RWPE2 (cell line): Measurements from ENCODE around the gene SLC17A2.

Source experiments
- ATAC-seq: fragments of 200-7000 bp; cut with Tn5 transposase; 3 replicates; pipeline ENCODE4 v1.9.1; 2021; ENCODE audit warnings: low read depth
- DNase-seq: peaks from one replicate; pipeline ENCODE4 v3.0.0-alpha.2; 2020; ENCODE audit warnings: low spot score
- H3K27ac ChIP-seq: fragments of 450-650 bp; 2 replicates; pipeline ENCODE4 v1.5.1; 2017; ENCODE audit warnings: mild to moderate bottlenecking; ENCODE audit not compliant: poor library complexity, severe bottlenecking
- H3K27me3 ChIP-seq: fragments of 250-450 bp; sonication (Bioruptor Pico); 2 replicates; pipeline ENCODE4 v1.5.1; 2021; ENCODE audit warnings: mild to moderate bottlenecking, moderate library complexity; ENCODE audit not compliant: insufficient read depth, poor library complexity, severe bottlenecking
- H3K36me3 ChIP-seq: fragments of 250-450 bp; sonication (Bioruptor Pico); 2 replicates; pipeline ENCODE4 v1.5.1; 2020; ENCODE audit warnings: low read depth, mild to moderate bottlenecking, moderate library complexity
- H3K4me1 ChIP-seq: fragments of 250-450 bp; sonication (Bioruptor Pico); 2 replicates; pipeline ENCODE4 v1.5.1; 2021; ENCODE audit warnings: mild to moderate bottlenecking, moderate library complexity; ENCODE audit not compliant: insufficient read depth, poor library complexity, severe bottlenecking
- H3K4me3 ChIP-seq: fragments of 250-450 bp; sonication (Bioruptor Pico); 2 replicates; pipeline ENCODE4 v1.5.1; 2021; ENCODE audit warnings: mild to moderate bottlenecking, moderate library complexity; ENCODE audit not compliant: severe bottlenecking
- H3K9me3 ChIP-seq: fragments of 250-450 bp; sonication (Bioruptor Pico); 2 replicates; pipeline ENCODE4 v1.5.1; 2021; ENCODE audit warnings: mild to moderate bottlenecking, moderate library complexity; ENCODE audit not compliant: severe bottlenecking
- CTCF ChIP-seq: fragments of 450-650 bp; IDR thresholded peaks from one replicate; pipeline ENCODE4 v1.5.1; 2017; ENCODE audit warnings: mild to moderate bottlenecking, moderate library complexity; ENCODE audit not compliant: poor library complexity, severe bottlenecking

Gene SLC17A2

GRCh38 chr6:25928562-25929324 is 1.7 kb downstream of the SLC17A2 start:
- Histone ChIP-seq H3K27me3 (no peaks in the 10 kb centered on the region), H3K4me3 (no peak overlapping the region), H3K4me1 (no peaks in the 10 kb centered on the region), H3K9me3 (no peaks in the 10 kb centered on the region), H3K27ac (no peak overlapping the region), H3K36me3 (no peaks in the 10 kb centered on the region)
- DNase-seq (no peak), ATAC-seq (no peak)
- TF ChIP-seq CTCF, result no peak

GRCh38 chr6:25927756-25928216 is 2.7 kb downstream of the SLC17A2 start:
- Histone ChIP-seq H3K27me3 (no peaks in the 10 kb centered on the region), H3K4me3 (no peak overlapping the region), H3K4me1 (no peaks in the 10 kb centered on the region), H3K36me3 (no peaks in the 10 kb centered on the region), H3K27ac (no peak overlapping the region), H3K9me3 (no peaks in the 10 kb centered on the region)
- ATAC-seq, result no peak
- no peak for DNase-seq
- no peak for TF ChIP-seq CTCF

GRCh38 chr6:25927178-25927577 is 3.3 kb downstream of the SLC17A2 start:
- no peak for TF ChIP-seq CTCF
- no peaks in the 10 kb centered on the region for H3K27me3 ChIP-seq
- no peak overlapping the region for H3K4me3 ChIP-seq
- ATAC-seq, result no peak
- no peaks in the 10 kb centered on the region for H3K9me3 ChIP-seq
- no peaks in the 10 kb centered on the region for H3K36me3 ChIP-seq
- no peak overlapping the region for H3K27ac ChIP-seq
- no peaks in the 10 kb centered on the region for H3K4me1 ChIP-seq
- DNase-seq, result no peak

GRCh38 chr6:25925876-25926275 is 4.6 kb downstream of the SLC17A2 start:
- H3K4me1 ChIP-seq, result no peaks in the 10 kb centered on the region
- H3K27ac ChIP-seq, result no peak overlapping the region
- H3K4me3 ChIP-seq, result no peak overlapping the region
- no peak for TF ChIP-seq CTCF
- H3K36me3 ChIP-seq, result no peaks in the 10 kb centered on the region
- DNase-seq (no peak), ATAC-seq (no peak)
- H3K27me3 ChIP-seq, result no peaks in the 10 kb centered on the region
- H3K9me3 ChIP-seq, result no peaks in the 10 kb centered on the region

- no peak overlapping the region for H3K4me3 ChIP-seq
- no peak for TF ChIP-seq CTCF
- H3K36me3 ChIP-seq, result no peaks in the 10 kb centered on the region
- no peak for DNase-seq
- H3K9me3 ChIP-seq, result no peaks in the 10 kb centered on the region
- no peak for ATAC-seq
- no peaks in the 10 kb centered on the region for H3K27me3 ChIP-seq
- H3K27ac ChIP-seq, result no peak overlapping the region
- H3K4me1 ChIP-seq, result no peaks in the 10 kb centered on the region
Observed at GRCh38 chr6:25922301-25922700, 8.2 kb downstream of the SLC17A2 start.
